ENCODE results near the gene AAGAB.
"Not testable (repeated sequence)": the region's sequence is repeated elsewhere in the genome, so short reads cannot be mapped to it uniquely, and the experiment has no call there.

Gene AAGAB

DNA sequence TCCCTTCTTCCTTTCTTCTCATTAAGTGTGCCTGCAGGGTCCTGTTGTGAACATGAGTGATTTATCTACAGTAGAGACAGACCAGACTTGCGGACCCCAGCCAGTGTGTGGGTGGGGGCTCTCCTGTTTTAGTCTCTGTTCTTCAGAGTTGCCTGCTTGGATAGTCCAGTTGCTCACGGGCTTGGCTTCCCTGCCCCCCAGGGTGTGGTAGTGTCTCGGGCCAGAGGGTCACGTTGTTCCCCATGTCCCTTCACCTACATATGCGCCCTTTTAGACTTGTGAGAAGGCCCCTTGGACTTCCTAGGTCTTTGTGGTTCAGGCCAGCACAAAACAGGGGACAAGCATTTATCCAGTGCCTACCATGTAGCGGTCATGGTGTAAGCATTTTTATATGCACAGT, 85.8 kb downstream of the AAGAB start:
- DNase-seq = no peak

GRCh38 chr15:67167091-67167490, 87.4 kb downstream of the AAGAB start:
- DNase-seq = no peak

GRCh38 chr15:67166280-67167009, 88.0 kb downstream of the AAGAB start:
- no peak for DNase-seq

DNA sequence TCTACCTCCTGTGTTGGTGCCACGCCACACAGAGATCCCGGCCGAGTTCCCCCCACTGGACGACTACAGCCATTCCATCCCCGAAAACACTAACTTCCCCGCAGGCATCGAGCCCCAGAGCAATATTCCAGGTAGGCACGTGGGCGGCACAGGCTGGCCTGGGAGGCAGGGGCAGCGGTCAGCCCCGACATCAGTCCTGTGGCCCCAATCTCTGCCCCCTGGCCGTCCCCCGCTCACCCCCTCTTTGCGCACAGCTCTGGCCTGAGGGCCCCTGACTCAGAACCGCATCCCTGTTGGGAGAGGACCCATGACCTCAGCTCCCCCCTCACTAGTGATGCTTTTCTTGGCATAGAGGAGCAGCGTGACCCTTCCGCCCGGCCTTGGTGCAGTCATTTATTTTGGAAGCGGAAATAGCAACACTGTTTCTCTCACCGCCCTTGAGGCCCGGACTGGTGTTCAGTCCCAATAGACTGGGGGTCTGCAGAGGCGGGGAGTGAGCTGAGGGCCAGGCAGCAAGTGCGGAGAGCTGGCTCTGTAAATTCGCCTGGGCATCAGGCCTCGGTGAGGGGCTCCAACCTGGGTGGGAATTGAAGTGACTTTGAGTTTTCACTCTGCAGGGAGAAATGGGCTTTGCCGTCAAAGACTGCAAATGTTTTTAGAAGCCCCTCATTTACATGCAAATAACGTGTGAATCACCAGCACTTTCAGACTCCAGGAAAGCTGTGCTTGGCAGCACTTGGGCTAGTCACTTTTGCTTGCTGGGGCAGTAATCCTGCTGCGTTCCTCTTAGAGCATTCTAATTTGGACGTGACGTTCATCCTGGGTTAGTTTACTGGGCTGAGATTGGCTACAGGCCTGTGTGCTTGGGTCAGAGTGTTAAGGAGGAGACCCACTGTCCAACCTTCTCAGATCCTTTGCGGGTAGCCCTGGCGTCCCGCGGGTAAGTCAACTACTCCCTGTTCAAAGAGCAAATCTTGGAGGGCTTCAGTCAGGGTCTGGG, 88.9 kb downstream of the AAGAB start:
- DNase-seq = no peak

DNA sequence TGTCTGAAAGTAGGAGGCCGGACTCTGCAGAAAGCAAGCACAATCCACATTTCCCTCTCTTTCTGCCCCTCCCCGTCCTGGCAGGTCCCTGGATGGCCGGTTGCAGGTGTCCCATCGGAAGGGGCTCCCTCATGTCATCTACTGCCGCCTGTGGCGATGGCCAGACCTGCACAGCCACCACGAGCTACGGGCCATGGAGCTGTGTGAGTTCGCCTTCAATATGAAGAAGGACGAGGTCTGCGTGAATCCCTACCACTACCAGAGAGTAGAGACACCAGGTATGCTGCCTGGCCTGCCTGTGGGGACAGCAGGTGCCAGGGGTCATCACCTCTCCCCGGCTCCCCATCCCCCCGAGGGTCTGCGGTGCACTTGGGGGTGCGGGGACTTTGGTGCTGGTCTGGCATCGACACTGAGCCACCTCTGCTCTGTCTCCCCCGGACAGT, 89.6 kb downstream of the AAGAB start:
- DNase-seq = no peak

DNA sequence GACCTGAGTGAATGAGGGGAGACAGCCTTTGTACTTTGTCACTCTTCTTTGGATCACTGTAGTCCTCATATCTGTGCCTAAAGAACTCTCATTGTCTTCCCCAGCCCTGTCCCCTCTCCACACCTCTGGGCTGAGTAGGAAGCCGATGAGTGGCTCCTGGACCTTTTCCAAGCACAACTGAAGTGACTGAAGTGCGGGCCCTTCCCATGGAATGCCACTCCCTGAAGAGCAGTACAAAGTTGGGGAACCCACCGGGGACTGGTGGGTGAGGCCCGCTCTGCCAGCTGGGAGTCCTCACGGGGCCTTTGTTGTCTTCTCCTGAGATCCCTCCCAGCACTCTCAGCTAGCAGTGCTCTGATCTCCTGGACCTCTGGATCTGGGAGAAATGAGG, 90.1 kb downstream of the AAGAB start:
- DNase-seq = no peak

DNA sequence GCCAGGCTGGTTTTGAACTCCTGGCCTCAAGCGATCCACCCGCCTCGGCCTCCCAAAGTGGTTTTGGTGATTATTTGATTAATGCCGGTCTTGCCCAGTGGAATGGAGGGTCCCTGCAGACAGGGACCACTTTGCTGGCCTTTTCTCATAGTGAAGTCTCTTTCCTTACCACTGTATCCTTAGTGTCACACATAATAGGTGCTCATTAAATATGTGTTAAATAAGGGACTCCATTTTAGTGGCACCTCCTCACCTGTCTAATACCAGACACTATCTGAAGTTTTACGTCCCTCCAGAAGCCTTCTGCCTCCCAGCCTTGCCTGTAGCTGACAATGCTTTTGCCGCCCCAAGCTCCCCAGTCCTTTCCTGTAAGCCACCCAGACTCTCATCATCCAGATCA, 91.3 kb downstream of the AAGAB start:
- no peak for DNase-seq

DNA sequence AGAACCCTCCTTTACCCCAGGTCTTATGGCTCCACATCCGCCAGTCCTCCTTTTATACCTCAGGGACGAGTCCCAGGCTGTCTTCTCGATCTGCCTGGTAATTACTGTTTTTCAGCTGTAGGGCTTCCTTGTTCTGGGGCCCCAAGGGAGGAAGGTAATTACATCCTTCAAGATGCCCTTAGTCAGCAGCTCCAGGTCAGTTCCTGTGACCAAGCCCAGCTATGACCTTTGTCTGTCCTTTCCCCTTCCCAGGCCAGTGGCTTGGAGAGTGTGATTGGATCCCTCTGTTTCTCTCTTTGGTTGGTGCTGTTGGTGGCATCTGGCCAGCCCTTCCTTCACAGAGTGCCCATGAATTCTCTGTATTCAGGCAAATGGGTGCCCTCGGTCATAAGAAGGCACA, 92.6 kb downstream of the AAGAB start:
- no peak for DNase-seq

GRCh38 chr15:67161412-67161811, 93.0 kb downstream of the AAGAB start:
- DNase-seq = no peak

- DNase-seq = no peak
Measured at GRCh38 chr15:67158367-67158766, 96.1 kb downstream of the AAGAB start.

DNA sequence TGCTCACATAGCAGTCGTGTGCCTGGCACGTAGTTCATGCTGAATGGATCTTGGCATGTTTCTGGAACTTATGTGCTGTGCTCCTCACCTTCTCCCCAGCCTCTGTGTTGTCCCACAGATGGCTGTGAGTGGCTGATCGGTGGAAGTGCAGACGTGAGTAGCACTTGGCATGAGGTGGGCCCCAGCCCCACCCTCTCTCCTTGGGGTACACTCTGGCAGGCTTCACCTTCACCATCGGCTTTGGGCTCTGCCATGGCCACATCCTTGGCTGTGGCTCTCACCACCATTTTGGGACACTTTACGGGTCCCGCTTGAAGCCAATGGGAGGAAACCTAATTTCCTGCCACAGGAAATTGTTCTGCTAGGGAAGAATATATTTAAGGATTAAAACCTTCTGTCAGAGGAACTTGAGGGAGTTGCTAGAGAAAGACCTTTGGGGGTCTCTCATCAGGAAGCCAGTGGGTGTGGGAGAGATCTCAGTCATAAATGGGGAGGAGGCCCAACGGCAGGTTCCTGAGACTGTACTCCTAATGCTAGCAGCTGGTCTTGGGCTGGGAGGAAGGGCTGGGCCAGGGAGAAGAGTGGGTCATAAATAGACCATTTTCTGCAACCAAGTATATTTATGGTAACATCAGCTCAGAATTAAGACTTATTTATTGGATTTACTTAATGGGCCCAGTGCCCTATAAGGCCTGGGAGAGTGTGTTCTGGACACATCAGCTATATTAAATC, 96.8 kb downstream of the AAGAB start:
- no peak for DNase-seq

GRCh38 chr15:67156834-67157233, 97.6 kb downstream of the AAGAB start:
- no peak for DNase-seq

GRCh38 chr15:67156426-67156825, 98.0 kb downstream of the AAGAB start:
- no peak for DNase-seq

GRCh38 chr15:67154249-67154648, 100.2 kb downstream of the AAGAB start:
- no peak for DNase-seq

- DNase-seq = not testable (repeated sequence)
Measured at GRCh38 chr15:67153044-67153443, 101.4 kb downstream of the AAGAB start.

DNA sequence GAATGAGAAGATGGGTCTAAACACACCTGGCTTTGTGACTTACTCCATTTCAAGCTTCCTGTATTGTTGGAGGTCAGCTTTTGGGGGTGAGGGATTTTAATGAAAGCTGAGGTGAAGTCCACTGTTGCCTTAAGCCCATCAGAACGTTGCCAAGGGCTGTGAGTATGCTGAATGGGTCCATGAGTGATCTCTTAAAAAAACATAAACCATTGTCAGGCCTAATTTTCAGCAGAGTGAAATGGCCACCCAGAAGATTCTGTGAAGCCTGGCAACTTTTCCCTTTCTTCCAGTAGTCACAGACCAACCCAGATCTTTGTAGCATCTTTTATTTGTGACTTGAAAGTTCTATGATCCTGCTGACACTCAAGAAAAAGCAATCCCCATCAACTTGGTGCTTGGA, 102.0 kb downstream of the AAGAB start:
- DNase-seq = no peak

All from stimulated activated naive CD4-positive, alpha-beta T cell treated with Interleukin-2 at 50 U/mL for 16 hours (primary cell).